Measurements from ENCODE around the gene AGAP3. TPM values are rescaled to one million over a fixed set of nuclear protein-coding genes. Genes with fewer than 3 reads are reported as not detected.

Gene AGAP3
- total RNA-seq, 2 donors from 2014 or later, result 45.0 to 58.6 TPM

Other genes with a start within 250 kb of the AGAP3 start
- not detected for gene AOC1, start 234.0 kb upstream of the AGAP3 start, total RNA-seq
- under 1 TPM; 0.32 to 0.77 TPM for gene KCNH2, start 108.2 kb upstream of the AGAP3 start, total RNA-seq
- 10 to 100 TPM in 1 of 2 donors, 1 to 10 TPM in 1; 8.0 to 12.1 TPM for gene NOS3, start 95.5 kb upstream of the AGAP3 start, total RNA-seq
- 10 to 100 TPM in 1 of 2 donors, 1 to 10 TPM in 1; 2.9 to 18.2 TPM for gene ATG9B, start 62.0 kb upstream of the AGAP3 start, total RNA-seq
- gene ABCB8, start 58.0 kb upstream of the AGAP3 start, total RNA-seq, result 10 to 100 TPM; 36.4 to 52.0 TPM
- gene ASIC3, start 37.9 kb upstream of the AGAP3 start, total RNA-seq, result 1 to 10 TPM; 9.0 to 9.7 TPM
- gene CDK5, start 28.6 kb upstream of the AGAP3 start, total RNA-seq, result 10 to 100 TPM in 1 of 2 donors, 1 to 10 TPM in 1; 9.0 to 23.4 TPM
- gene SLC4A2, start 26.9 kb upstream of the AGAP3 start, total RNA-seq, result 100 to 1,000 TPM; 114 to 135 TPM
- gene FASTK, start 5.7 kb upstream of the AGAP3 start, total RNA-seq, result 10 to 100 TPM; 63.3 to 71.1 TPM
- gene TMUB1, start 3.0 kb upstream of the AGAP3 start, total RNA-seq, result 10 to 100 TPM; 72.7 to 78.4 TPM
- 1 to 10 TPM in 1 of 2 donors, not detected in 1; 1.2 TPM for gene GBX1, start 81.2 kb downstream of the AGAP3 start, total RNA-seq
- gene ASB10, start 100.8 kb downstream of the AGAP3 start, total RNA-seq, result not detected
- 1 to 10 TPM in 1 of 2 donors, not detected in 1; 1.2 TPM for gene H2BK1, start 124.0 kb downstream of the AGAP3 start, total RNA-seq
- 10 to 100 TPM; 26.9 to 55.2 TPM for gene ABCF2, start 140.7 kb downstream of the AGAP3 start, total RNA-seq
- 10 to 100 TPM; 31.3 to 36.3 TPM for gene CHPF2, start 146.0 kb downstream of the AGAP3 start, total RNA-seq
- gene SMARCD3, start 162.2 kb downstream of the AGAP3 start, total RNA-seq, result 10 to 100 TPM in 1 of 2 donors, 1 to 10 TPM in 1; 1.3 to 11.8 TPM